ENCODE data around the gene PRX. TPM values are rescaled to one million over a fixed set of nuclear protein-coding genes. Genes with fewer than 3 reads are reported as not detected.

Gene PRX
- total and polyA plus RNA-seq, 4 donors = 0.03 to 1.0 (median 0.52) TPM

- no peak for TF ChIP-seq NR2F2 (IDR thresholded peaks at IDR 0.05)
- TF ChIP-seq YY1 (IDR thresholded peaks at IDR 0.05) = no peak
- TF ChIP-seq RAD21 (IDR thresholded peaks at IDR 0.05) = no peak
- TF ChIP-seq MAX (IDR thresholded peaks at IDR 0.05) = no peak
These were observed 29.4 kb downstream of the PRX start (continued) for GRCh38 chr19:40383668-40384248.

- 86% methylated on average over 3 of the region's 3 CpGs for WGBS
- H3K9ac ChIP-seq (ENCODE audit: low read depth in 1 of 2, low read length in 2 of 2) = no peak overlapping the region
These were observed 31.9 kb downstream of the PRX start for GRCh38 chr19:40381321-40381720.

More at GRCh38 chr19:40381321-40381720, 31.9 kb downstream of the PRX start:
- Histone ChIP-seq H3K9me3 (ENCODE audit: control insufficient read depth in 4 of 4, low read length in 3 of 4) (no peaks in the 10 kb centered on the region), H3K27ac (ENCODE audit: low read depth in 1 of 2, low read length in 2 of 2) (no peak overlapping the region), H3K4me3 (ENCODE audit: low read depth in 1 of 3, low read length in 3 of 3) (no peak overlapping the region), H3K36me3 (ENCODE audit: control insufficient read depth in 4 of 4, insufficient read depth in 3 of 4, low read depth in 1 of 4, low read length in 3 of 4) (peaks cover 0 to 21% (median 7%) of the 10 kb centered on the region in 4 donors), H3K4me1 (ENCODE audit: control insufficient read depth in 4 of 4, insufficient read depth in 4 of 4, low read length in 3 of 4) (no peaks in the 10 kb centered on the region), H3K27me3 (ENCODE audit: control insufficient read depth in 4 of 4, insufficient read depth in 4 of 4, low read length in 3 of 4) (no peaks in the 10 kb centered on the region)
- TF ChIP-seq EGR1 (IDR thresholded peaks at IDR 0.05; ENCODE audit: low read depth in 2 of 2) (no peak), JUND (IDR thresholded peaks at IDR 0.05) (no peak), RAD21 (IDR thresholded peaks at IDR 0.05) (no peak), SP1 (IDR thresholded peaks at IDR 0.05) (no peak), ATF3 (IDR thresholded peaks at IDR 0.05) (no peak), CTCF (IDR thresholded peaks at IDR 0.05; ENCODE audit: low read depth, low read length, missing input control) (no peak), MAX (IDR thresholded peaks at IDR 0.05) (no peak), GABPA (IDR thresholded peaks at IDR 0.05 in 1 of 2, conservative IDR thresholded peaks at IDR 0.05 in 1 of 2) (no peak), HNF4A (conservative IDR thresholded peaks at IDR 0.05) (no peak), NR2F2 (IDR thresholded peaks at IDR 0.05) (no peak), FOXA2 (IDR thresholded peaks at IDR 0.05) (no peak), YY1 (IDR thresholded peaks at IDR 0.05) (no peak), HNF4G (IDR thresholded peaks at IDR 0.05) (no peak), REST (IDR thresholded peaks at IDR 0.05) (no peak)
- DNase-seq (ENCODE audit: low spot score) = no peak
